Nephron progenitor cell (in vitro differentiated cells): ENCODE measurements around the gene PAK1IP1.
"Not testable (repeated sequence)": the region's sequence is repeated elsewhere in the genome, so short reads cannot be mapped to it uniquely, and the experiment has no call there.

Experiments used
- DNase-seq: peaks from one replicate; pipeline ENCODE4 v3.0.0; 2021
- H3K27ac Mint-ChIP-seq: 2 replicates; pipeline ENCODE4 v1.8.0; 2021; ENCODE audit warnings: mild to moderate bottlenecking, moderate library complexity, mixed read lengths
- H3K27me3 Mint-ChIP-seq: 2 replicates; pipeline ENCODE4 v1.8.0; 2021; ENCODE audit warnings: mild to moderate bottlenecking, low read depth, mixed read lengths; ENCODE audit not compliant: poor library complexity
- H3K36me3 Mint-ChIP-seq: 2 replicates; pipeline ENCODE4 v1.8.0; 2021; ENCODE audit warnings: low read depth, mixed read lengths
- H3K4me1 Mint-ChIP-seq: 2 replicates; pipeline ENCODE4 v1.8.0; 2021; ENCODE audit warnings: mixed read lengths
- H3K4me3 Mint-ChIP-seq: 2 replicates; pipeline ENCODE4 v1.8.0; 2021; ENCODE audit warnings: mild to moderate bottlenecking, moderate library complexity, mixed read lengths
- H3K9me3 Mint-ChIP-seq: 2 replicates; pipeline ENCODE4 v1.8.0; 2021; ENCODE audit warnings: mild to moderate bottlenecking, moderate library complexity, mixed read lengths
- CTCF ChIP-seq: fragments of 200-600 bp; sonication (generic); IDR thresholded peaks from 2 replicates; pipeline ENCODE4 v1.5.0; 2021; ENCODE audit warnings: antibody characterized with exemption

PAK1IP1 gene

GRCh38 chr6:10743515-10743914, 48.7 kb downstream of the PAK1IP1 start:
- H3K36me3 Mint-ChIP-seq = peaks cover 32% of the 10 kb centered on the region
- TF ChIP-seq CTCF = no peak
- peaks cover 26% of the 10 kb centered on the region for H3K4me1 Mint-ChIP-seq
- no peak for DNase-seq
- H3K27me3 Mint-ChIP-seq = peaks cover 7% of the 10 kb centered on the region
- H3K4me3 Mint-ChIP-seq = no peak overlapping the region
- H3K27ac Mint-ChIP-seq = no peak overlapping the region
- no peaks in the 10 kb centered on the region for H3K9me3 Mint-ChIP-seq

GRCh38 chr6:10745116-10745515, 50.3 kb downstream of the PAK1IP1 start:
- H3K36me3 Mint-ChIP-seq = peaks cover 18% of the 10 kb centered on the region
- H3K27ac Mint-ChIP-seq = no peak overlapping the region
- H3K4me1 Mint-ChIP-seq = peaks cover 42% of the 10 kb centered on the region

GRCh38 chr6:10746915-10747250, 52.1 kb downstream of the PAK1IP1 start:
- Mint-ChIP-seq H3K27ac (peak overlapping the region; percentile 70), H3K9me3 (no peaks in the 10 kb centered on the region), H3K4me3 (peak overlapping the region; percentile 96), H3K4me1 (peaks cover 54% of the 10 kb centered on the region), H3K36me3 (peaks cover 24% of the 10 kb centered on the region), H3K27me3 (peaks cover 3% of the 10 kb centered on the region)
- no peak for DNase-seq
- no peak for TF ChIP-seq CTCF

More at GRCh38 chr6:10745116-10745515, 50.3 kb downstream of the PAK1IP1 start:
- no peak for TF ChIP-seq CTCF
- H3K9me3 Mint-ChIP-seq = no peaks in the 10 kb centered on the region
- no peak overlapping the region for H3K4me3 Mint-ChIP-seq
- H3K27me3 Mint-ChIP-seq = peaks cover 3% of the 10 kb centered on the region
- no peak for DNase-seq

- peak within 1 kb of the TSS; percentile 96 for H3K4me3 Mint-ChIP-seq
- peaks cover 54% of the 10 kb centered on the region for H3K4me1 Mint-ChIP-seq
- peaks cover 25% of the 10 kb centered on the region for H3K36me3 Mint-ChIP-seq
- H3K9me3 Mint-ChIP-seq = no peaks in the 10 kb centered on the region
- H3K27me3 Mint-ChIP-seq = peaks cover 3% of the 10 kb centered on the region
- TF ChIP-seq CTCF = no peak
- peak within 1 kb of the TSS; percentile 85 for H3K27ac Mint-ChIP-seq
- peak; percentile 100 for DNase-seq
These were observed 52.6 kb downstream of the PAK1IP1 start, which contains the start of gene TMEM14B for GRCh38 chr6:10747251-10747972. TMEM14B (plus strand) TSS chr6:10747805; CDS start chr6:10749246, 1,441 bp downstream.

- Mint-ChIP-seq H3K9me3 (no peaks in the 10 kb centered on the region), H3K27me3 (peaks cover 3% of the 10 kb centered on the region), H3K4me1 (peaks cover 54% of the 10 kb centered on the region), H3K27ac (peak overlapping the region; percentile 96), H3K4me3 (peak overlapping the region; percentile 96), H3K36me3 (peaks cover 45% of the 10 kb centered on the region)
- DNase-seq = no peak
- TF ChIP-seq CTCF = no peak
These were observed 55.0 kb downstream of the PAK1IP1 start for GRCh38 chr6:10749734-10750133.

GRCh38 chr6:10750568-10750967, 55.8 kb downstream of the PAK1IP1 start:
- peaks cover 54% of the 10 kb centered on the region for H3K36me3 Mint-ChIP-seq
- peaks cover 49% of the 10 kb centered on the region for H3K4me1 Mint-ChIP-seq
- H3K4me3 Mint-ChIP-seq = peak overlapping the region; percentile 96
- not testable (repeated sequence) for H3K27me3 Mint-ChIP-seq, H3K9me3 Mint-ChIP-seq, DNase-seq
- peak overlapping the region; percentile 96 for H3K27ac Mint-ChIP-seq

GRCh38 chr6:10751757-10752156, 57.0 kb downstream of the PAK1IP1 start:
- H3K27ac Mint-ChIP-seq = peak overlapping the region; percentile 43
- peaks cover 45% of the 10 kb centered on the region for H3K4me1 Mint-ChIP-seq

More at GRCh38 chr6:10751757-10752156, 57.0 kb downstream of the PAK1IP1 start:
- DNase-seq, H3K9me3 Mint-ChIP-seq, H3K27me3 Mint-ChIP-seq, H3K4me3 Mint-ChIP-seq: not testable (repeated sequence)
- H3K36me3 Mint-ChIP-seq = peaks cover 62% of the 10 kb centered on the region
